Measurements from ENCODE around the gene NELFB.

DNA sequence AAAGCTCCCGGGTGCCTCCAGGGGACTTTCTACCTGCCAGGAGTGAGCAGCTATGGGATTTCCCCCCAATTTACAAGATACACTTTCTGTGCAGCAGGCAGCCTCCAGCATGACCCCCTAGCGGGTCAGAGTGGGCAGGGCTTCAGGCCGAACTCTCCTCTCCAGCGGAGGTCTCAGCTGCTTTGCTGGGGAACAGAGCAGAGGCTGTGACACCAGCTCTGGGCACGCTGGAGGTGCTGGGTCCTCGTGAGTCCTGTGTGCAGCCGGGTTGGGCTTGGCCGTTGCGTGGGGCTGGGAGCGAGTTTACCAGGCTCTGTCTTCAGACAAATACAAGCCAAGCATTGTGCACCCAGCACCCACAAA is 44.1 kb downstream of the NELFB start:
- TF ChIP-seq, protein P1, sequence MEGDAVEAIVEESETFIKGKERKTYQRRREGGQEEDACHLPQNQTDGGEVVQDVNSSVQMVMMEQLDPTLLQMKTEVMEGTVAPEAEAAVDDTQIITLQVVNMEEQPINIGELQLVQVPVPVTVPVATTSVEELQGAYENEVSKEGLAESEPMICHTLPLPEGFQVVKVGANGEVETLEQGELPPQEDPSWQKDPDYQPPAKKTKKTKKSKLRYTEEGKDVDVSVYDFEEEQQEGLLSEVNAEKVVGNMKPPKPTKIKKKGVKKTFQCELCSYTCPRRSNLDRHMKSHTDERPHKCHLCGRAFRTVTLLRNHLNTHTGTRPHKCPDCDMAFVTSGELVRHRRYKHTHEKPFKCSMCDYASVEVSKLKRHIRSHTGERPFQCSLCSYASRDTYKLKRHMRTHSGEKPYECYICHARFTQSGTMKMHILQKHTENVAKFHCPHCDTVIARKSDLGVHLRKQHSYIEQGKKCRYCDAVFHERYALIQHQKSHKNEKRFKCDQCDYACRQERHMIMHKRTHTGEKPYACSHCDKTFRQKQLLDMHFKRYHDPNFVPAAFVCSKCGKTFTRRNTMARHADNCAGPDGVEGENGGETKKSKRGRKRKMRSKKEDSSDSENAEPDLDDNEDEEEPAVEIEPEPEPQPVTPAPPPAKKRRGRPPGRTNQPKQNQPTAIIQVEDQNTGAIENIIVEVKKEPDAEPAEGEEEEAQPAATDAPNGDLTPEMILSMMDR (optimal IDR thresholded peaks at IDR 0.05 in 1 of 3, IDR thresholded peaks at IDR 0.05 in 1 of 3, conservative IDR thresholded peaks at IDR 0.05 in 1 of 3; ENCODE audit: extremely low read depth in 1 of 3, insufficient read depth in 2 of 3, low read length in 3 of 3): no peak
- no peak for TF ChIP-seq EZH2 (IDR thresholded peaks at IDR 0.05; ENCODE audit: low read length)
